GM12878 (cell line): ENCODE results near the gene SSBP3. TPM values are rescaled to one million over a fixed set of nuclear protein-coding genes. Genes with fewer than 3 reads are reported as not detected.

Source experiments
- ATF7 ChIP-seq: fragments of 450-650 bp; IDR thresholded peaks from 2 replicates; pipeline ENCODE4 v1.6.1; 2016; ENCODE audit warnings: low read depth, mild to moderate bottlenecking
- BRCA1 ChIP-seq: IDR thresholded peaks from 2 replicates; pipeline ENCODE4 v1.6.1; 2011; ENCODE audit warnings: low read depth, low read length, improper control_type of control experiment
- EED ChIP-seq: sonication (generic); IDR thresholded peaks from 2 replicates; pipeline ENCODE4 v1.6.1; 2016; ENCODE audit warnings: antibody characterized with exemption, low read depth
- EP300 ChIP-seq, 2 experiments: fragments of 150-350 bp in 1 of 2; IDR thresholded peaks; 2 replicates each; pipeline ENCODE4 v1.6.1; 2011 to 2012; ENCODE audit warnings: low read depth in 2 of 2, low read length in 2 of 2, borderline replicate concordance in 1 of 2, improper control_type of control experiment in 1 of 2, inconsistent platforms in 1 of 2; ENCODE audit not compliant: control insufficient read depth in 1 of 2
- EZH2 ChIP-seq: IDR thresholded peaks from 2 replicates; pipeline ENCODE4 v1.6.1; 2012; ENCODE audit warnings: low read depth, mild to moderate bottlenecking, control low read depth, inconsistent platforms, low read length, borderline replicate concordance; ENCODE audit not compliant: control insufficient read depth
- HSF1 ChIP-seq: fragments of 150-350 bp; IDR thresholded peaks from 2 replicates; pipeline ENCODE4 v1.6.1; 2014; ENCODE audit warnings: mild to moderate bottlenecking, low read depth, low read length
- MYB ChIP-seq: fragments of 150-350 bp; IDR thresholded peaks from 2 replicates; pipeline ENCODE4 v1.6.1; 2014; ENCODE audit warnings: mild to moderate bottlenecking, low read depth, low read length, borderline replicate concordance
- NBN ChIP-seq: fragments of 450-650 bp; IDR thresholded peaks from 2 replicates; pipeline ENCODE4 v1.6.1; 2016
- NKRF ChIP-seq: fragments of 450-650 bp; conservative IDR thresholded peaks from 2 replicates; pipeline ENCODE4 v1.6.1; 2017; ENCODE audit warnings: mild to moderate bottlenecking, moderate library complexity
- NRF1 ChIP-seq: conservative IDR thresholded peaks from 2 replicates; pipeline ENCODE4 v1.6.1; 2011; ENCODE audit warnings: mild to moderate bottlenecking, low read depth, low read length, improper control_type of control experiment
- PBX3 ChIP-seq: IDR thresholded peaks from 2 replicates; pipeline ENCODE4 v1.6.1; 2011; ENCODE audit warnings: mild to moderate bottlenecking, low read depth, low read length, moderate library complexity; ENCODE audit not compliant: insufficient replicate concordance
- RELA ChIP-seq: fragments of 450-650 bp; IDR thresholded peaks from 2 replicates; pipeline ENCODE4 v1.8.0; 2014; ENCODE audit warnings: borderline replicate concordance; ENCODE audit not compliant: partially characterized antibody
- RELB ChIP-seq: fragments of 450-650 bp; IDR thresholded peaks from 2 replicates; pipeline ENCODE4 v1.6.1; 2017; ENCODE audit warnings: low read depth, mild to moderate bottlenecking, moderate library complexity
- SMAD5 ChIP-seq: IDR thresholded peaks from 2 replicates; pipeline ENCODE4 v1.6.1; 2016; ENCODE audit warnings: antibody characterized with exemption, low read depth
- TBL1XR1 ChIP-seq: IDR thresholded peaks from 2 replicates; pipeline ENCODE4 v1.6.1; 2012; ENCODE audit warnings: low read depth, low read length, improper control_type of control experiment
- YY1 ChIP-seq: IDR thresholded peaks from 2 replicates; pipeline ENCODE4 v1.6.1; 2011; ENCODE audit warnings: low read depth, mild to moderate bottlenecking, low read length
- ZBED1 ChIP-seq: IDR thresholded peaks from 2 replicates; pipeline ENCODE4 v1.6.1; 2016; ENCODE audit warnings: borderline replicate concordance
- ZBTB40 ChIP-seq: fragments of 450-650 bp; IDR thresholded peaks from 2 replicates; pipeline ENCODE4 v1.6.1; 2016; ENCODE audit warnings: mild to moderate bottlenecking, moderate library complexity, borderline replicate concordance
- polyA plus RNA-seq, 11 experiments: library from polyadenylated mRNA; depleted of rRNA in 4 of 11; unstranded in 6 of 11; stranded (reverse) in 5 of 11; fragments of >200 nt; fragmentation: Nextera tagmentation in 4 of 11; fragmentation: Illumina TruSeq in 1 of 11; extraction: Ambion mirVana in 4 of 11; extraction: Trizol in 1 of 11; gene quantifications; 1 replicate in 1 of 11; 2 replicates in 10 of 11; pipeline versions ENCODE4 v1.2.1 to v1.2.3, GENCODE V29; 2011 to 2016; ENCODE audit warnings: inconsistent platforms in 2 of 11, missing spikeins in 2 of 11, low read depth in 1 of 11
- total RNA-seq, 4 experiments: library from RNA; depleted of rRNA in 3 of 4; stranded (reverse); fragments of >200 nt in 3 of 4; fragmentation: Illumina TruSeq in 1 of 4; extraction: Trizol in 1 of 4; gene quantifications; 2 replicates each; pipeline versions ENCODE4 v1.2.1 to v1.2.3, GENCODE V29; 2013 to 2021
- TF ChIP-seq, protein P1 (sequence below): IDR thresholded peaks from 2 replicates; pipeline ENCODE4 v1.6.1; 2012; ENCODE audit warnings: low read depth, low read length, improper control_type of control experiment

Gene SSBP3
- total and polyA plus RNA-seq, 10 of the 15 experiments (the other 5 are each of a cell fraction or from before 2014, with no cell fraction given), result 4.1 to 51.7 (median 17.1) TPM

- TF ChIP-seq PBX3, result peak; percentile 50
- TF ChIP-seq, protein P1, sequence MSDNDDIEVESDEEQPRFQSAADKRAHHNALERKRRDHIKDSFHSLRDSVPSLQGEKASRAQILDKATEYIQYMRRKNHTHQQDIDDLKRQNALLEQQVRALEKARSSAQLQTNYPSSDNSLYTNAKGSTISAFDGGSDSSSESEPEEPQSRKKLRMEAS, result no peak
- TF ChIP-seq EZH2, result no peak
- 0 out of 2 replicates have a peak, but pooled peaks have one; percentile 62 for TF ChIP-seq TBL1XR1
- no peak for TF ChIP-seq SMAD5
- TF ChIP-seq ATF7, result peak; percentile 67
- TF ChIP-seq EP300 (IDR thresholded peaks at IDR 0.05; ENCODE audit: borderline replicate concordance in 1 of 2, control insufficient read depth in 1 of 2, low read depth in 2 of 2, low read length in 2 of 2), result peak; percentile 71 to 76; a peak in 2 of 4 replicates
- peak; percentile 99 for TF ChIP-seq ZBED1
- TF ChIP-seq HSF1, result no peak
- TF ChIP-seq RELA, result no peak
- TF ChIP-seq ZBTB40, result no peak
- TF ChIP-seq RELB, result peak; percentile 62; the same call in 1 of the 2 replicates
- no peak for TF ChIP-seq YY1
- TF ChIP-seq NRF1, result no peak
- TF ChIP-seq NBN, result no peak
- no peak for TF ChIP-seq NKRF
- TF ChIP-seq MYB, result no peak
- TF ChIP-seq EED, result peak; percentile 13; the same call in 1 of the 2 replicates
- TF ChIP-seq BRCA1, result no peak
Measured at GRCh38 chr1:54376430-54377039, 29.7 kb downstream of the SSBP3 start (continued).
